Panc1 (cell line): Measurements from ENCODE around the gene PPDPF. TPM values are rescaled to one million over a fixed set of nuclear protein-coding genes. Genes with fewer than 3 reads are reported as not detected.

Experiments used
- ATAC-seq: fragments of 200-7000 bp; cut with Tn5 transposase; 2 replicates; pipeline ENCODE4 v1.9.1; 2020; ENCODE audit warnings: mild to moderate bottlenecking, moderate library complexity
- BruUV-seq: library from RNA; stranded (reverse); fragments of 400-500 nt; replicated peaks from 2 replicates; lab custom pipeline; 2021; lab: Mats Ljungman, UMichigan
- CTCF ChIA-PET: fragments of 300-600 bp; sonication (Branson Sonifier 250); formaldehyde crosslinking; loops from one replicate; lab custom pipeline; 2022; ENCODE audit warnings: antibody characterized with exemption; lab: Charles Lee
- POLR2A ChIA-PET: fragments of 300-600 bp; sonication (Branson Sonifier 250); formaldehyde crosslinking; loops from one replicate; lab custom pipeline; 2022; ENCODE audit warnings: antibody characterized with exemption; lab: Charles Lee
- DNase-seq: peaks from one replicate; pipeline ENCODE4 v3.0.0-alpha.2; 2010; ENCODE audit warnings: low read depth, low spot score
- H3K27ac ChIP-seq: 2 replicates; pipeline ENCODE4 v1.5.1; 2011; ENCODE audit warnings: mild to moderate bottlenecking, low read length, inconsistent platforms
- H3K27me3 ChIP-seq: fragments of 200-500 bp; sonication (Bioruptor generic); 2 replicates; pipeline ENCODE4 v1.6.0; 2014; ENCODE audit warnings: low read length, inconsistent platforms; ENCODE audit not compliant: control insufficient read depth, insufficient read depth
- H3K36me3 ChIP-seq: fragments of 200-500 bp; sonication (Bioruptor generic); 2 replicates; pipeline ENCODE4 v1.5.1; 2014; ENCODE audit warnings: inconsistent platforms, mild to moderate bottlenecking, low read length, moderate library complexity; ENCODE audit not compliant: control insufficient read depth, insufficient read depth
- H3K4me1 ChIP-seq: 2 replicates; pipeline ENCODE4 v1.5.1; 2011; ENCODE audit warnings: inconsistent platforms, mild to moderate bottlenecking, low read length, moderate library complexity; ENCODE audit not compliant: control insufficient read depth, insufficient read depth
- H3K4me3 ChIP-seq, 2 experiments: 2 replicates each; pipeline ENCODE4 v1.5.1; 2011 to 2012; ENCODE audit warnings: low read depth in 2 of 2, low read length in 2 of 2, mild to moderate bottlenecking in 2 of 2, inconsistent platforms in 1 of 2, moderate library complexity in 1 of 2
- H3K9me3 ChIP-seq: fragments of 200-500 bp; sonication (Bioruptor generic); 2 replicates; pipeline ENCODE4 v1.5.1; 2014; ENCODE audit warnings: low read depth, mild to moderate bottlenecking, inconsistent platforms, low read length, moderate library complexity; ENCODE audit not compliant: control insufficient read depth, insufficient read depth
- POLR2AphosphoS5 ChIP-seq: IDR thresholded peaks from 2 replicates; pipeline ENCODE4 v1.6.1; 2012; ENCODE audit warnings: mild to moderate bottlenecking, low read depth, low read length, moderate library complexity
- SIN3A ChIP-seq: IDR thresholded peaks from 2 replicates; pipeline ENCODE4 v1.6.1; 2012; ENCODE audit warnings: low read depth, mild to moderate bottlenecking, low read length, moderate library complexity, borderline replicate concordance; ENCODE audit not compliant: insufficient read depth
- TCF7L2 ChIP-seq: IDR thresholded peaks from 2 replicates; pipeline ENCODE4 v1.6.1; 2011; ENCODE audit warnings: mild to moderate bottlenecking, low read depth, low read length, inconsistent platforms
- in situ Hi-C: cut with HindIII; loops from 2 replicates; pipeline ENCODE4 v1.10.0; 2016; ENCODE audit warnings: low sequenced_read_pairs, low pct_unique_long_range_greater_than_20kb
- intact Hi-C: fragments of 100-400 bp; cut with micrococcal nuclease; formaldehyde crosslinking; loops from one replicate; pipeline ENCODE4 v1.10.0; 2022; ENCODE audit not compliant: unreplicated experiment
- total RNA-seq: library from RNA; stranded (reverse); gene quantifications from one replicate; pipeline ENCODE4 v1.2.1, GENCODE V29; 2021; ENCODE audit not compliant: unreplicated experiment
- TF ChIP-seq, protein P1 (sequence below), 2 experiments: IDR thresholded peaks; 2 replicates each; pipeline ENCODE4 v1.6.1; 2011 to 2012; ENCODE audit warnings: low read depth in 2 of 2, control low read depth in 1 of 2, low read length in 1 of 2, mild to moderate bottlenecking in 1 of 2, moderate library complexity in 1 of 2; ENCODE audit not compliant: insufficient read depth in 1 of 2
- TF ChIP-seq, protein P2 (sequence below): fragments of 450-650 bp; IDR thresholded peaks from 2 replicates; pipeline ENCODE4 v1.5.1; 2017; ENCODE audit warnings: mild to moderate bottlenecking

Gene PPDPF
- total RNA-seq, 1 experiment from 2014 or later = 241 TPM

DNA sequence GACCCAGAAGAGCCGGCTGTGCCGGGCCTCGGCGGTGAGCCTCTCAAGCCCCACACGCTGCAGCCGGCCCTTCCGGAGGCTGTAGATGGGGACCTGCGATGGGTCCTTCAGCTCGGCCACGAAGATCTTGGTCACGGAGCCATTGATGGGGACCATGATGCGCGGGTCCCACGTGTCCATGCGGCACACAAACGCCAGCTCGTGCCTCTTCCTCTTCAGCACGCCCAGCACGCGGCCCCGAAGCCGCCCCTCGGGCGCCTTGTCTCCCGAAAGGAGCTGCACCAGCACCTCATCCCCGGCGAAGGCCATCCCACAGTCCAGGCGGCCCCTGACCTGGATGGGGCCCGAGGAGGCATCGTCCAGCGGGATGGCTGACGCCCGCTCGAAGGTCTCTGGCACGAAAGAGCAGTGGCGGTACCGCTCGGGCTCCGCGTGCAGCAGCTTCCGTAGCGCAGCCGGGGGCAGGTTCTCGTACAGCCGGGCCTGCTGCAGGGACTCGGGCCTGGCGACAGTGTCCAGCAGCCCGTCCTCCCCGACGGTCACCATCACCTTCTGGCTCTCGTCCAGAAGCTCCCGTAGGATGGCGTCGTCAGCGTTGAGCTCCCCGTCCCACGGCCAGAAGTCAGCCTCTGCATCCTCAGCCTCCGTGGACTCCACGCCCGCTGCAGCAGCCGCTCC is 44.6 kb downstream of the PPDPF start:
- H3K4me3 ChIP-seq = no peak overlapping the region
- POLR2A ChIA-PET = no interaction called here
- DNase-seq = no peak
- H3K9me3 ChIP-seq = no peaks in the 10 kb centered on the region
- H3K27ac ChIP-seq = no peak overlapping the region
- no peaks in the 10 kb centered on the region for H3K36me3 ChIP-seq
- BruUV-seq = no TSS peak
- TF ChIP-seq POLR2AphosphoS5 (no peak), SIN3A (no peak)
- TF ChIP-seq, protein P1, sequence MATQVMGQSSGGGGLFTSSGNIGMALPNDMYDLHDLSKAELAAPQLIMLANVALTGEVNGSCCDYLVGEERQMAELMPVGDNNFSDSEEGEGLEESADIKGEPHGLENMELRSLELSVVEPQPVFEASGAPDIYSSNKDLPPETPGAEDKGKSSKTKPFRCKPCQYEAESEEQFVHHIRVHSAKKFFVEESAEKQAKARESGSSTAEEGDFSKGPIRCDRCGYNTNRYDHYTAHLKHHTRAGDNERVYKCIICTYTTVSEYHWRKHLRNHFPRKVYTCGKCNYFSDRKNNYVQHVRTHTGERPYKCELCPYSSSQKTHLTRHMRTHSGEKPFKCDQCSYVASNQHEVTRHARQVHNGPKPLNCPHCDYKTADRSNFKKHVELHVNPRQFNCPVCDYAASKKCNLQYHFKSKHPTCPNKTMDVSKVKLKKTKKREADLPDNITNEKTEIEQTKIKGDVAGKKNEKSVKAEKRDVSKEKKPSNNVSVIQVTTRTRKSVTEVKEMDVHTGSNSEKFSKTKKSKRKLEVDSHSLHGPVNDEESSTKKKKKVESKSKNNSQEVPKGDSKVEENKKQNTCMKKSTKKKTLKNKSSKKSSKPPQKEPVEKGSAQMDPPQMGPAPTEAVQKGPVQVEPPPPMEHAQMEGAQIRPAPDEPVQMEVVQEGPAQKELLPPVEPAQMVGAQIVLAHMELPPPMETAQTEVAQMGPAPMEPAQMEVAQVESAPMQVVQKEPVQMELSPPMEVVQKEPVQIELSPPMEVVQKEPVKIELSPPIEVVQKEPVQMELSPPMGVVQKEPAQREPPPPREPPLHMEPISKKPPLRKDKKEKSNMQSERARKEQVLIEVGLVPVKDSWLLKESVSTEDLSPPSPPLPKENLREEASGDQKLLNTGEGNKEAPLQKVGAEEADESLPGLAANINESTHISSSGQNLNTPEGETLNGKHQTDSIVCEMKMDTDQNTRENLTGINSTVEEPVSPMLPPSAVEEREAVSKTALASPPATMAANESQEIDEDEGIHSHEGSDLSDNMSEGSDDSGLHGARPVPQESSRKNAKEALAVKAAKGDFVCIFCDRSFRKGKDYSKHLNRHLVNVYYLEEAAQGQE (IDR thresholded peaks at IDR 0.05; ENCODE audit: insufficient read depth in 1 of 2, low read depth in 2 of 2, low read length in 1 of 2) = no peak
- TF ChIP-seq, protein P2, sequence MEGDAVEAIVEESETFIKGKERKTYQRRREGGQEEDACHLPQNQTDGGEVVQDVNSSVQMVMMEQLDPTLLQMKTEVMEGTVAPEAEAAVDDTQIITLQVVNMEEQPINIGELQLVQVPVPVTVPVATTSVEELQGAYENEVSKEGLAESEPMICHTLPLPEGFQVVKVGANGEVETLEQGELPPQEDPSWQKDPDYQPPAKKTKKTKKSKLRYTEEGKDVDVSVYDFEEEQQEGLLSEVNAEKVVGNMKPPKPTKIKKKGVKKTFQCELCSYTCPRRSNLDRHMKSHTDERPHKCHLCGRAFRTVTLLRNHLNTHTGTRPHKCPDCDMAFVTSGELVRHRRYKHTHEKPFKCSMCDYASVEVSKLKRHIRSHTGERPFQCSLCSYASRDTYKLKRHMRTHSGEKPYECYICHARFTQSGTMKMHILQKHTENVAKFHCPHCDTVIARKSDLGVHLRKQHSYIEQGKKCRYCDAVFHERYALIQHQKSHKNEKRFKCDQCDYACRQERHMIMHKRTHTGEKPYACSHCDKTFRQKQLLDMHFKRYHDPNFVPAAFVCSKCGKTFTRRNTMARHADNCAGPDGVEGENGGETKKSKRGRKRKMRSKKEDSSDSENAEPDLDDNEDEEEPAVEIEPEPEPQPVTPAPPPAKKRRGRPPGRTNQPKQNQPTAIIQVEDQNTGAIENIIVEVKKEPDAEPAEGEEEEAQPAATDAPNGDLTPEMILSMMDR = no peak
- H3K27me3 ChIP-seq = no peaks in the 10 kb centered on the region
- no peak for ATAC-seq
- CTCF ChIA-PET = no interaction called here
- no peaks in the 10 kb centered on the region for H3K4me1 ChIP-seq
- intact Hi-C loops (no loop called here), in situ Hi-C loops (no loop called here)

- intact Hi-C loops (no loop called here), in situ Hi-C loops (no loop called here)
- CTCF ChIA-PET = no interaction called here
- DNase-seq (no peak), ATAC-seq (no peak)
- BruUV-seq = no TSS peak
- no peaks in the 10 kb centered on the region for H3K4me1 ChIP-seq
- no peak overlapping the region for H3K27ac ChIP-seq
- no peaks in the 10 kb centered on the region for H3K36me3 ChIP-seq
- no peaks in the 10 kb centered on the region for H3K9me3 ChIP-seq
- no peak overlapping the region for H3K4me3 ChIP-seq
- no peaks in the 10 kb centered on the region for H3K27me3 ChIP-seq
- POLR2A ChIA-PET = no interaction called here
- TF ChIP-seq POLR2AphosphoS5 (no peak), SIN3A (no peak), TCF7L2 (no peak)
- TF ChIP-seq, protein P2 = no peak
- TF ChIP-seq, protein P1 (IDR thresholded peaks at IDR 0.05; ENCODE audit: insufficient read depth in 1 of 2, low read depth in 2 of 2, low read length in 1 of 2) = no peak
These were observed 45.3 kb downstream of the PPDPF start for GRCh38 chr20:63565699-63566335.
